Osteocyte (in vitro differentiated cells): ENCODE results near the gene HSDL2. TPM values are rescaled to one million over a fixed set of nuclear protein-coding genes. Genes with fewer than 3 reads are reported as not detected.

Experiments
- total RNA-seq: library from RNA; stranded (reverse); gene quantifications from 2 replicates; pipeline ENCODE4 v1.2.1, GENCODE V29; 2021

The HSDL2 gene
- total RNA-seq, 1 donor from 2014 or later: 19.0 TPM

Other genes starting within 250 kb of the HSDL2 start
- 13.4 and 15.0 TPM in 2 replicates for gene SUSD1, start 204.8 kb upstream of the HSDL2 start, total RNA-seq
- 47.6 and 58.9 TPM in 2 replicates for gene PTBP3, start 46.5 kb upstream of the HSDL2 start, total RNA-seq
- gene KIAA1958, start 106.7 kb downstream of the HSDL2 start, total RNA-seq: 4.9 and 6.1 TPM in 2 replicates